HK-2 (cell line): ENCODE data around the gene UNC5CL.

ENCODE experiments used
- DNase-seq: peaks from one replicate; pipeline ENCODE4 v3.0.0-alpha.2; 2018; ENCODE audit not compliant: unreplicated experiment

UNC5CL gene

GRCh38 chr6:41006217-41006616, 32.8 kb downstream of the UNC5CL start:
- DNase-seq, result peak; percentile 37

DNA sequence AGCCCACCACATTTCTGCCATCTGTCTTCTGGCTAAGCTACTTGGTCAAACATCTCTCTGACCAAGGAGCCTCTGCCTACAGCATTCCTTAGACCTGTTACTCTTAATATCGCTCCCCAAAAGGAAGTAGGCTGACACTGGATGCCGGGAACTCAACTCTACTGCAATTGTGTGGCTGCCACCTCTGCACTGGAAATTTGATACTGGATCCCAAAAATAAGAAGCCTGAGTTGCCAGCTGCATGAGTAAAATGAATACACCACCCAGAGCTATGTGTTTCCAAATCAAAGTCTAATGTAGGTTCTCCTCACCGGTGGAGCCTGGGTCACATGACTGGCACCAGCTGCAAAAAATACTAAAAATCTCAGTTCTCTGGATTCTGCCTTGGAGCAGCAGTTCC, 36.9 kb downstream of the UNC5CL start:
- DNase-seq, result no peak

DNA sequence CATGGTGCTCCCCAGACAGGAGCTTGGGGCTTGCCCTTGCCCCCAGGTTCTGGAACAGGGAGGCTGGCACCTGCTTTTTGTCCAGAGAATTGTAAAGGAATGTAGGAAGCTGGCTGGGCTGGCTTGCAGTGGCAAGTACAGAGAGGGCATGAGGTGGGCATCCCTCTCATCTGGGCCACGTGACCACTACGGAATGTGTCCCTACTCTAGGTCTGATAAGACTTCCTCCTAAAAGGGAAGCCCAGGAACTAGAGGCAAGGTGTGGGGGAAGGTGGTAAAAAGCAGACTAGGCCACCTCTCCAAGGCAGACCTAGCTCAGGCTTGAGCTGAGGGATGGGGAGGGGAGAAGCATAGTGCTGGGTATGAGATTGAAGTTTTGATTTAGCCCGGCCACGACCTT, 38.8 kb downstream of the UNC5CL start:
- DNase-seq, result no peak

GRCh38 chr6:40999569-40999968, 39.5 kb downstream of the UNC5CL start:
- peak; percentile 35 for DNase-seq

- DNase-seq, result no peak
Measured at GRCh38 chr6:40998661-40999060, 40.4 kb downstream of the UNC5CL start.

GRCh38 chr6:40997234-40997957, 41.6 kb downstream of the UNC5CL start:
- peak; percentile 29 for DNase-seq

GRCh38 chr6:40996591-40997233, 42.3 kb downstream of the UNC5CL start:
- no peak for DNase-seq

GRCh38 chr6:40992746-40993145, 46.3 kb downstream of the UNC5CL start:
- no peak for DNase-seq

GRCh38 chr6:40990301-40990700, 48.7 kb downstream of the UNC5CL start:
- DNase-seq, result no peak

DNA sequence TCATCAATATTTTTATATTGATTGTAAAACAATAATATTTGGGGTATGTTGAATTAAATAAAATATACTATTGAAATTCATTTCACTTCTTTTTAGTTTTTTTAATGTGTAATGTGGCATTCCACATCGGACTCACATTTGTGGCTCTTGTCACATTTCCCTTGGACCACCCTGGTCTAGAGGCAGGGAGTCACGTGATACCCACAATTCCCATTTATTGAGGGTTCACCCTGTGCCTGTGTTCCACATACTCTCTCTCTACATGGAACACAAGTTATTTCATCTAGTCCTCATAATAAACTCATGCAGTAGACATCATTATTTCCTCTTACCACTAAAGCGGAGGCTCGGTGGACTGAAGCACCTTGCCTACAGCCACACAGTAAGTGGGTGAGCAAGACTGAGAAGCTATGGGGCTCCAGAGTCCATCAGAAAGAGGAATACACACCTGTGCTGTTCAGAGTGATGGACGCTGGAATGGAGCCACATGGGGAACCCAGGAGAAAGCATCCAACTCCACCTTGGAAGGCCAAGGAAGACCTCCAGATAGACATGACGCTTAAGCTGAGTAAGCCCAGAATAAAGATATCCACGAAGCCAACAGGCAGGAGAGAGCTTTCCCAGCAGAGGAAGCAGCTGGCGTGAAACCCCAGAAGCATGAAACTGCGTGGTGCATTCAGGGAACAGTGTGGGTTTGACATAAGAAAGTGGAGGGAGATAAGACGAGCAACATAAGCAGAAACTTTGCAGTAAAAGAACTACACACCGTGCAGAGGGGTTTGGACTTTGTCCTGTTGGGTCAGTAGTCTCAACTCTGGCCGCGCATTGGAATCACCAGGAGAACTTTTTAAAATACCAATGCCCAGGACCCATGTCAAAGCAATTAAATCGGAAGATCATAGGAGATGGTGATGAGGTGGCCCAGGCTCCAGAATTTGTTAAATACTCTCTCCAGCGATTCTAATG, 49.5 kb downstream of the UNC5CL start:
- DNase-seq, result no peak

DNA sequence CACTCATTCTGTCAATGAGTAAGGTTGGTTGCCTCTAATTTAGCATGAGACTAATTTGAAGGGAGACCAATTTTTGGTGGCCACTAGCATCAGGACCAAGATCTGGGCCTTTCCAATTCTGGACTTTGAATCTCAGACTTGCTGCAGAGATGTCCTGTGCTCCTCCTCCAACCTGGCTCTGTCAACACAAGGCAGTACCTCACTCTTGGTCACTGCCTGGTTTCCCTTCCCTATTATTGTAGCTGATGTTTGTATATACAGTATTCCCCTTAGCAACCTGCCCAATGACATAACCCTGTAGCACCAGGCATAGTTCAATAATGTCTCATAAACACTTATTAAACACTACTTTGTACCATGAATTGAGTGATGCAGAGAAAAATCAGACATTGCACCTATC, 50.4 kb downstream of the UNC5CL start:
- DNase-seq, result no peak

DNA sequence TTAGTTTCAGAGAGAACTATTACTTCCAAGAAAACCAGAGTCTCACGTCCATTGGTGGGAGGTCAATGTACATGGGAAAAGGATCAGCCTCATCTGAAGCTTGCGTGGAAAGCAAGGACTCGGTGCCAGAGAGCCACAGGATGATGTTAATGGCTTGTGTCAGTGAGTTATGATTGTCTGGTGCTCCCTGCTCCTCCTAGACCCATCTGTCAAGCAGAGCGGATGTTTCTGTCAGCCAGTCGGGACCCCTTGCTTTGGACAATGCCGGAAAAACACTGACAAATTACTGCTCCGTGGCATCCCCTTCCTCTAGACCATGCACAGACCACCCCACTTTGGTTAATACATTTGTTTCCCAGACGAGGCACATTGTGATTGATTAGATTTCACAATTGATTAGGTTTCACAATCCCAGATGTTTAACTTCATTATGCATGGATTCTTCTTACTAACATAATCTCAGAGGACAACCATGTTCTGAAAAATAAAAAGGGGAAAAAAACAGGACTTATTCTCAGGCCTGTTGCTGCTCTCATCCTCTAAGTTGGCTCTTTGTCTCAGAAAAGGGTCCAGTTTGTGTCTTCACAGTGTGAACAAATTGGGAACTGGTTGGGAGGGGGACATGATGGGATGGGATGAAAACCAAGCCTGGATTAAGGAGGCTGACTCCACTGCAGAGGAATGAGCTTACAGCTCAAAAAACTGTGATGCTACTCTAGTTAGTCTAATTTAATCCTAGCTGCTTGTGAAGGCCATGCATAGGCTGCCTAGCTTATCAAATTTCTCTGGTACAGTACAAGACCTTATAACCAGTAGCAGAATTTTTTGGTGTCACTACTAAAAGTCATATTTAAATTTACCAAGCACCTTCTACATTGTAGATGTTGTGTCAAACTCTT, 51.9 kb downstream of the UNC5CL start:
- no peak for DNase-seq

DNA sequence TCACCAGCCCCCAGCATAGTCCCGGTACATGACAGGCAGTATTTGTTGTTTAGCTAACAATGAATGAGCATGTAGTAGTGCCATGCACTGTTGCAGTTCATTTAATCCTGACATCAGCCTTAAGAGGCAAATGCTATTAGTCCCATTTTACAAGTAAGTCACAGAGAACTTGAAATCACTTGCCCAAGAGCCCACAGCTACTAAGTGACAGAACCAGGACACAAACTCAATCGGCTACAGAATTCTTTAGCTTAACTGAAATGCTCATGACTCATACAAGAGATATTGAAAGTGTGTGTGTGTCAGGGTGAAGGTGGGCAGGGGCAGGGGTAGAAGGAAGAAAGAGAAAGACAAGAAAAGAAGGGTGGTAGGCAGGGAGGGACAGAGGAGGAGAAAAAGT, 52.7 kb downstream of the UNC5CL start:
- no peak for DNase-seq

GRCh38 chr6:40983752-40984151, 55.3 kb downstream of the UNC5CL start:
- no peak for DNase-seq

DNA sequence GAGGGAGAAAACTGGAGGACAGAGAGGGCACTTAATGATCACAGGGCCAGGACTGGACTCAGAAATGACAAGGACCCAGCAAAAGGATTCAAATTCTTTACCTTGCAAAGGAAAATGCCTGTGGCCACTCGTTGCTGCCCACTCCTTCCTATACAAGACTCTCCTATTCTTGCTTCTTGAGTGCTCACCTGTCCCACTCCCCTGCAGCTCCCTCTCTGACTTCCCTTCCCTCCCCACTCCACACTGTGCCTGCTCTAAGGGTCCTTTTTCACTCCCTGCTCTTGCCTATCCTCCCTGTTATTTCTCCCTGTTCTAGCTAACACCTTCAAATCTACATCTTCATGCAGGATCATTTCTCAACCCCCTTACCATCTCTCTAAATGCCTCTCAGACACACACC, 56.1 kb downstream of the UNC5CL start:
- DNase-seq, result no peak

GRCh38 chr6:40978687-40979289, 60.2 kb downstream of the UNC5CL start:
- DNase-seq, result no peak

DNA sequence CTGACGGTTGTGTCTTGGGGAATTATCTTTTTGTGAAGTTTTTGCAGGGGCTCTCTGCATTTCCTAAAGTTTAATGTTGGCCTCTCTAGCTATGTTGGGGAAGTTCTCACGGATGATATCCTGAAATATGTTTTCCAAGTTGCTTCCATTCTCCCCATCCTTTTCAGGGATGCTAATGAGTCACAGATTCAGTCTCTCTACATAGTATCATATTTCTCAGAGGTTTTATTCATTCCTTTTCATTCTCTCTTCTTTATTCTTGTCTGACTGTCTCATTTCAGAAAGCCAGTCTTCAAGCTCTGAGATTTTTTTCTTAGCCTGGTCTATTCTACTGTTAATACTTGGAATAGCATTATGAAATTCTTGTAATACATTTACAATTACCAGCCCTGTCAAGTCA, 61.3 kb downstream of the UNC5CL start:
- DNase-seq, result no peak

DNA sequence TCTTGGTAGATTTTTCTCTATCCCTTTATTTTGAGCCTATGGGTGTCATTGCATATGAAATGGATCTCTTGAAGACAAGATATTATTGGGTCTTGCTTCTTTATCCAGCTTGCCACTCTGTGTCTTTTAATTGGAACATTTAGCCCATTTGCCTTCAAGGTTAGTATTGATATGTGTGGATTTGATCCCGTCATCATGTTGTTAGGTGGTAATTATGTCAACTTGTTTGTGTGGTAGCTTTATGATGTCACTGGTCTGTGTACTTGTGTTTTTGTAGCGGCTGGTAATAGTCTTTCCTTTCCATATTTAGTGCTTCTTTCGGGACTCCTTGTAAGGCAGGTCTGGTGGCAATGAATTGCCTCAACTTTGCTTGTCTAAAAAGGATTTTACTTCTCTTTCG, 61.9 kb downstream of the UNC5CL start:
- DNase-seq, result no peak
